Stimulated activated naive CD8-positive, alpha-beta T cell treated with anti-CD3 and anti-CD28 coated beads, Interleukin-15, amount 100 ng/mL, for 72 hours (primary cell): ENCODE data around the gene PSEN1.

Source experiments
- ATAC-seq: fragments of 150-1000 bp; cut with Tn5 transposase; 2 replicates; pipeline ENCODE4 v1.10.0; 2021; ENCODE audit warnings: mild to moderate bottlenecking, moderate library complexity
- DNase-seq, 2 donors: peaks; one replicate each; pipeline ENCODE4 v3.0.0; 2021 to 2022
- H3K27ac Mint-ChIP-seq, 2 donors: one replicate each; pipeline ENCODE4 v1.8.0; 2022; ENCODE audit warnings: mild to moderate bottlenecking in 2 of 2, mixed read lengths in 2 of 2, moderate library complexity in 2 of 2
- H3K27me3 Mint-ChIP-seq: one replicate; pipeline ENCODE4 v1.8.0; 2022; ENCODE audit warnings: mixed read lengths
- H3K4me1 Mint-ChIP-seq: one replicate; pipeline ENCODE4 v1.8.0; 2022; ENCODE audit warnings: mild to moderate bottlenecking, mixed read lengths
- H3K4me3 Mint-ChIP-seq, 2 donors: one replicate each; pipeline ENCODE4 v1.8.0; 2022; ENCODE audit warnings: mild to moderate bottlenecking in 2 of 2, mixed read lengths in 2 of 2, moderate library complexity in 1 of 2
- H3K9me3 Mint-ChIP-seq, 2 donors: one replicate each; pipeline ENCODE4 v1.8.0; 2022; ENCODE audit warnings: mixed read lengths in 2 of 2

Gene PSEN1

DNA sequence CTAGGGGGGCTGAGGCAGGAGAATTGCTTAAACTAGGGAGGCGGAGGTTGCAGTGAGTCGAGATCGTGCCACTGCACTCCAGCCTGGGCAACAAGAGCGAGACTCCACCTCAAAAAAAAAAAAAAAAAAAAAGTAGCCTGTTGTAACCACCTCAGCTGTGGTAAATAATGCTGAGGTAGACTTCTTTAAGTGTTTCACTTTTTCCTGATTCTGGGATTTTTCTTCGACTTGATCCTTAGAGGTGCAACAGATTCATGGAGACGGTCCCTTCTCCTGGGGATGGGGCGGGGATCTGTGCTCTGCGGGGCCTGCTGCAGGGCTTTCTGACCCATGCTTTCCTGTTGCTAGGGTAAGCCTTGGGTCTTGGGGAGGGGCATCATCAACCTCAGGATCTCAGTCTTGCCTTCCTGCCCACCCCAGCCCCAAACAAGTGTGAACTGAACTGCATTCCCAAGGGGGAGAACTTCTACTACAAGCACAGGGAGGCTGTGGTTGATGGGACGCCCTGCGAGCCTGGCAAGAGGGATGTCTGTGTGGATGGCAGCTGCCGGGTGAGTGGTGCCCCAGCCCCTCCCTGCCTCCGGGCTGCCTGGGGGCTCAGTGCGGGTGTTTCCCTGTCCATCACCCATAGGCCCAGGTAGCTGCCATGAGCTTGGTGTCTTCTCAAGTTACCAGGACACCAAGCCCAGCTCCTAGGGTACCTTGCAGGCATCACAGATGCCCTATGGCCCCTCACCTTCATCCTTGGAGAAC, 113.4 kb downstream of the PSEN1 start:
- Mint-ChIP-seq H3K9me3 (no peaks in the 10 kb centered on the region), H3K4me3 (no peak overlapping the region), H3K4me1 (peaks cover 28% of the 10 kb centered on the region), H3K27me3 (peaks cover 26% of the 10 kb centered on the region), H3K27ac (peak overlapping the region in 1 of 2 donors; percentile 35)
- ATAC-seq, result no peak
- no peak for DNase-seq

DNA sequence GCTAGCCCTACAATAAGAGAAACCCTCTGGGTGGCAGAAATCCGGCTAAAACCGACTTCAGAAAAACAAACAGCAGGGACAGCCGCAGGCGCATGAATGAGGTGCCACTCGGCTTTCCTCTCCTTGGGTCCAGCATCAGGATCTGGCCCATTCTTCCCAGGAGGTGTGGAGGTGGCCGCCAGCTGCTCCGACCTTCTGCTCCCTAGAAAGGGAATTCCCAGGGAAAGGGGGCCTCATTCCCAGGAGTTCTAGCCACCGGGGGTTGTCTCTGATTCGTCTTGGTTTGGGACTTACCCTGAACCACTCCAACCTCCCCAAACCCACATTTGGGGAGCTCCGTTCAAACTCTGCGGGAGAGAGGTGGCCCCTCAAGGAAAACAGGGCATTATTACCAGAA, 114.0 kb downstream of the PSEN1 start:
- DNase-seq, result no peak
- no peak for ATAC-seq
- Mint-ChIP-seq H3K4me3 (no peak overlapping the region), H3K4me1 (peaks cover 23% of the 10 kb centered on the region), H3K27ac (no peak overlapping the region), H3K27me3 (peaks cover 20% of the 10 kb centered on the region), H3K9me3 (no peaks in the 10 kb centered on the region)

DNA sequence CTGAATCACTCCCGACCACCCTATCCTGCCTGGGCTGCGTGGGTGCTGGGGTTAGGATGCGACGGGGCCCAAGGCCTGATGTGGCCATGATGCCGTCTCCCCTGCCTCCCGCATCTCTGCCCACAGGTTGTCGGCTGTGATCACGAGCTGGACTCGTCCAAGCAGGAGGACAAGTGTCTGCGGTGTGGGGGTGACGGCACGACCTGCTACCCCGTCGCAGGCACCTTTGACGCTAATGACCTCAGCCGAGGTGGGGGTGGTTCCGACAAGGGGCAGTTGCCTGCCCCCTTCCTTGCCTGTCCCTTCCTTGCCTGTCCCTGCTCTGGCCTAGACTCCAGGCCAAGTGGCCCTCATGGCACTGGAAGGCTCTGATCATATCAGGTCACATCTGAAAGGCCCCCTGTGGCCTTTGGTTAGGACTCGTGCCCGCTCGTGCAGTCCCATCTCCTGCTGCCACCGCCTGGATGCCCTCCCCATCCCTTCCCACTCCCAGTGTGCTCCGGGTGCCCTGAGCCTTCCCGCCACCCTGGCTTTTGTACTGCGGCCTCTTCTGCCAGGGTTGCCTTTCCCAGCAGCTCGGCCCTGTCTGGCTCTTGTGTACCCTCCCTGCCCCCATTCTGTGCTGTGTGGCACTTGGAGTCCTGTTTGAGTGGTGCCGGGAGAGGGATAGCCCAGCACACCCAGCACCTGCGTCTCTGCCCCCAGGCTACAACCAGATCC, 114.6 kb downstream of the PSEN1 start:
- DNase-seq, result no peak
- no peak for ATAC-seq
- Mint-ChIP-seq H3K4me3 (no peak overlapping the region), H3K9me3 (no peaks in the 10 kb centered on the region), H3K27me3 (peaks cover 19% of the 10 kb centered on the region), H3K4me1 (peaks cover 23% of the 10 kb centered on the region), H3K27ac (no peak overlapping the region)

DNA sequence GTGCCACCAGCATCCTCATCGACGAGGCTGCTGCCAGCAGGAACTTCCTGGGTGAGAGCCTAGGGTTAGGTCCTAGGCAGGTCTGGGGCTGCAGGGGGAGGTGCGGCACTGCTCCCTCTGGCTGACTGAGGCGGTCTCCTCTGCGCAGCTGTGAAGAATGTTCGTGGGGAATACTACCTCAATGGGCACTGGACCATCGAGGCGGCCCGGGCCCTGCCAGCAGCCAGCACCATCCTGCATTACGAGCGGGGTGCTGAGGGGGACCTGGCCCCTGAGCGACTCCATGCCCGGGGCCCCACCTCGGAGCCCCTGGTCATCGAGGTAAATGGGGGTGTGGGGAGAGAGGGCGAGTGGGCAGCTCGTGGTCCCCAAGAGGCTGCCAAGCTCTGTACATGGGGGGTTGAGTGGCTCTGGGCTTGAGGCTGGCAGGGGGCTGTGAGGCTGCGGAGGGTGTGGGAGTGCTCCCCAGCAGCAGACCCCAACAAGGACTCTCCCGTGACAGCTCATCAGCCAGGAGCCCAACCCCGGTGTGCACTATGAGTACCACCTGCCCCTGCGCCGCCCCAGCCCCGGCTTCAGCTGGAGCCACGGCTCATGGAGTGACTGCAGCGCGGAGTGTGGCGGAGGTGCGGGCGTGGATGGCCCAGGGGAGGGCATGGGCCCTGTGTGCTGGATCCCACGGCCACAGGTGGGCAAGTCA, 115.4 kb downstream of the PSEN1 start:
- Mint-ChIP-seq H3K4me3 (no peak overlapping the region), H3K9me3 (no peaks in the 10 kb centered on the region), H3K27ac (no peak overlapping the region), H3K27me3 (peaks cover 13% of the 10 kb centered on the region), H3K4me1 (peaks cover 17% of the 10 kb centered on the region)
- ATAC-seq, result peak; percentile 31
- DNase-seq, result no peak

DNA sequence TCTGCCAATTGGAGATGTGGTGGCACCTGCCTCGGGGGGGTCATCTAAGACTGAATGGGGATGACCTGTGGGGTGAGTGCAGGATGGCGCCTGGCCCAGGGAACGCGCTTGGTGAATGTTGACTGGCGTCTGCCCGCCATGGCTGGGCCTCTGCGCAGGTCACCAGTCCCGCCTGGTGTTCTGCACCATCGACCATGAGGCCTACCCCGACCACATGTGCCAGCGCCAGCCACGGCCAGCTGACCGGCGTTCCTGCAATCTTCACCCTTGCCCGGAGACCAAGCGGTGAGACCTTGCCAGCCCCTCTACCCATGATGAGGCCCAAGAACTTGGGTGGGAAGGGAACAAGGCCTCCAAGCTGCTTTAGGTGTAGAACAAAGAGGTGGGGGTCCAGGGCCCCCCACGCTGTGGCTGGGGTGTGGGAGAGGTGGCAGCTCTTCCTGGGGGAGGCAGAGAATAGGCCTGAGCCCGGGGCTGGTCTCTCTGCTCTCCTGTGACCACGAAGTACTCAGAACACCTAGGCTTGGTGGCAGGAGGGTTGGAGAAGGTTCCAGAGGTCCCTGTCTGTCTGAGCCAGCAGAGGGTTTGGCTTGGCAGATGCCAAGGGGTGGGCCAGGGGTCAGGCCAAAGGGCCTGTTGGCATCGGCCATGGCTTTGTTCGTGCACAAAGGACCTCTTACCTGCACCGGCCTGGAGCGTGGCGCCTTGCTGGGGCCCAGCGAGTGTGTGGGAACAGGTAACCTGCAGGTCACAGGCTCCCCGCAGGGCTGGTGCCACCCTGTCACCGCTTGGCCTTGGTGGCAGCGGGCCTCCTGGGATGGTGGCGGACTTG, 116.4 kb downstream of the PSEN1 start:
- no peak overlapping the region for H3K4me3 Mint-ChIP-seq
- DNase-seq, result no peak
- H3K9me3 Mint-ChIP-seq, result no peaks in the 10 kb centered on the region
- ATAC-seq, result no peak
- peaks cover 6% of the 10 kb centered on the region for H3K4me1 Mint-ChIP-seq
- peaks cover 3% of the 10 kb centered on the region for H3K27me3 Mint-ChIP-seq
- H3K27ac Mint-ChIP-seq, result no peak overlapping the region

DNA sequence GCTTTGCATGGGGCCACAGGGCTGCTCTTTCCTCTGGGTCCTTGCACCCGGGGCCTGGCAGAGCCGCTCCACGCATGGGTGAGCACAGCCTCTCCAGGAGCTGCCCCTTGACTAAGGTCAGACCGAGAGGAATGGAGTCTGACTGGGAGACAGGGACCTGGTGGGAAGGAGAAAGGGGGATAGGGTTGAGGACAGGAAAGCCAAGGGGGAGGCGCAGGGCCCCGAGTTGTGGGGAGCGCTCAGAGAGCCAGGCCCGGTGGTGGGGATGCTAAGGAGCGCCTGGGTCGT, 117.0 kb downstream of the PSEN1 start:
- Mint-ChIP-seq H3K27me3 (no peaks in the 10 kb centered on the region), H3K4me3 (no peak overlapping the region), H3K9me3 (no peaks in the 10 kb centered on the region), H3K27ac (no peak overlapping the region), H3K4me1 (peaks cover 6% of the 10 kb centered on the region)
- ATAC-seq, result no peak
- no peak for DNase-seq

DNA sequence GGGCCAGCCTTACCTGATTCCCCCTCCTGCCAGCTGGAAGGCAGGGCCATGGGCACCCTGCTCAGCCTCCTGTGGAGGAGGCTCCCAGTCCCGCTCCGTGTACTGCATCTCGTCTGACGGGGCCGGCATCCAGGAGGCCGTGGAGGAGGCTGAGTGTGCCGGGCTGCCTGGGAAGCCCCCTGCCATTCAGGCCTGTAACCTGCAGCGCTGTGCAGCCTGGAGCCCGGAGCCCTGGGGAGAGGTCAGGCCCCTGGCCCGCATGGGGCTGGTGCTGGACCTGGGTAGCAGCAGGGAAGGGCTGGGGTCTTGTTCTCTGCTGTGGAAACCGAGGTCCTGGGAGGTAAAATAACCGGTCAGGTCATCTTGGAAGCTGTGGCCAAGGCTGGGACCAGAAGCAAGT, 117.4 kb downstream of the PSEN1 start:
- H3K27ac Mint-ChIP-seq, result no peak overlapping the region

DNA sequence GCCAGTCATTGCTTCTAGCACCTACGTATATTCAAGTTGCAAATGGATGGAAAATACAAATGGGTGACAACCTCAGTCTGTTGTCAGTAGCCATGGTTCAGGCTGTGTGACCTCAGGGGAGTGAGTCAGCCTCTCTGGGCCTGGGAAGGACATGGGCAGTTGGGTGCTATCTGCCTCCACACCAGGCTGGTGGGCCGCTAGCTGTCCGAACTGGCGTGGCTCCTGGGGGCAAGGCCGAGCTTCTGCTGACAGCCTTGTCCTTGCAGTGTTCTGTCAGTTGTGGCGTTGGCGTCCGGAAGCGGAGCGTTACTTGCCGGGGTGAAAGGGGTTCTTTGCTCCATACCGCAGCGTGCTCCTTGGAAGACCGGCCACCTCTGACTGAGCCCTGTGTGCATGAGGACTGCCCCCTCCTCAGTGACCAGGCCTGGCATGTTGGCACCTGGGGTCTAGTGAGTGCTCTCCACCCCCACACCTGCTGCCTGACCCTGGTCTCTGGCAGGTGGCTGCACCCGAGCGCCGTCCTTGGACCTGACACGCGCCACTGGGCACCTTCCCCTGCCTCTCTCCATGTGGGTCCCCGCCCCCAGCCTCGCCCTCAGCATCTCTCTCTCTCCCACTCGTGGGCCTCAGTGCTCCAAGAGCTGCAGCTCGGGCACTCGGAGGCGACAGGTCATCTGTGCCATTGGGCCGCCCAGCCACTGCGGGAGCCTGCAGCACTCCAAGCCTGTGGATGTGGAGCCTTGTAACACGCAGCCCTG, 118.1 kb downstream of the PSEN1 start:
- no peak for DNase-seq
- H3K27me3 Mint-ChIP-seq, result no peaks in the 10 kb centered on the region
- peaks cover 7% of the 10 kb centered on the region for H3K4me1 Mint-ChIP-seq
- H3K4me3 Mint-ChIP-seq, result no peak overlapping the region
- no peak for ATAC-seq
- no peak overlapping the region for H3K27ac Mint-ChIP-seq
- no peaks in the 10 kb centered on the region for H3K9me3 Mint-ChIP-seq

More for the DNA sequence above, 117.4 kb downstream of the PSEN1 start:
- DNase-seq (no peak), ATAC-seq (peak; percentile 6)
- H3K4me1 Mint-ChIP-seq, result peaks cover 7% of the 10 kb centered on the region
- H3K27me3 Mint-ChIP-seq, result no peaks in the 10 kb centered on the region
- no peak overlapping the region for H3K4me3 Mint-ChIP-seq
- H3K9me3 Mint-ChIP-seq, result no peaks in the 10 kb centered on the region

DNA sequence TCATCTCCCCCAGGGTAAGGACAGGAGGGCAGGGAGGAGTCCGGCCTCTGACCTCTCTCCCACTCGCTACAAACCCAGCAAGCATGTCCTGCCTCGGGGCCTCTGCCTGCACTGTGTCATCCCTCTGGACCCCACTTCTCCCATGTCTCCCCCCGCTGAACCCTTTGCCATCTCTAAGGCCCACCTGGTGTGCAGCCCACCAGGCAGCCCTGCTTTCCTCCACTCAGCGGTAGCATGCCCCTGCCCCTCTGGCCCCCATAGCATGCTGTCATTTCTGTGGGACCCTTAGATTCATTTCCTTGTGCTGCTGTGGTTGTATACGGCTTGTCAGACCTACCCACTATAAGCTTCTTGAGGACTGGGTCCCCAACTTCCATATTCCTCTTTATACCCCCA, 118.7 kb downstream of the PSEN1 start:
- no peaks in the 10 kb centered on the region for H3K9me3 Mint-ChIP-seq
- ATAC-seq, result no peak
- H3K27me3 Mint-ChIP-seq, result peaks cover 4% of the 10 kb centered on the region
- no peak for DNase-seq
- H3K4me3 Mint-ChIP-seq, result no peak overlapping the region
- peaks cover 7% of the 10 kb centered on the region for H3K4me1 Mint-ChIP-seq
- no peak overlapping the region for H3K27ac Mint-ChIP-seq

DNA sequence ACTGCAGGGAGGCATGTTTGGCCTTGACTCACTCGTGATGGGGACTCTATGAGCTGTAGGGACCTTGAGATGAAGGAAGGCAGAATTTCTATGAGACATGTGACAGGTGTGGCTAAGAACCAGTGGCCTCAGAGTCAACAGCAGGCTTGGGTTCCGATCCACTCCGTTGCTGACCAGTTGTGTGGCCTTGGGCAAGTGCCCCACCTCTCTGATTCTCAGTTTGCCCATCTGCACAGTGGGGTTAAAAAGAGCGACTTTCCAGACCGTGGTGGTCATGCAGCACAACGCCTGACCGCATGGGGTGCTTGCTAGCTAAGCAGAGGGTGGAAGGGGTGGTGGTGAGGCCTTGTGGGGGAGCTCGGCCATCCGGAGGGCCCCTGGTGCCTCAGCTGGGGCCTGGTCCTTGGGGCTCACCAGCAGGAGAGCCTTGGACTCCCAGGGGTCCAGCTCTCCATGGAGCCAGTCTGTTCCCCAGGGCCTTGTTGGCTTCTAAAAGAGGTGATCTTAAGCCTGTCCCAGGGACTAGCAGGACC, 119.5 kb downstream of the PSEN1 start:
- Mint-ChIP-seq H3K9me3 (no peaks in the 10 kb centered on the region), H3K4me3 (no peak overlapping the region), H3K27ac (peak overlapping the region in 1 of 2 donors; percentile 1)

DNA sequence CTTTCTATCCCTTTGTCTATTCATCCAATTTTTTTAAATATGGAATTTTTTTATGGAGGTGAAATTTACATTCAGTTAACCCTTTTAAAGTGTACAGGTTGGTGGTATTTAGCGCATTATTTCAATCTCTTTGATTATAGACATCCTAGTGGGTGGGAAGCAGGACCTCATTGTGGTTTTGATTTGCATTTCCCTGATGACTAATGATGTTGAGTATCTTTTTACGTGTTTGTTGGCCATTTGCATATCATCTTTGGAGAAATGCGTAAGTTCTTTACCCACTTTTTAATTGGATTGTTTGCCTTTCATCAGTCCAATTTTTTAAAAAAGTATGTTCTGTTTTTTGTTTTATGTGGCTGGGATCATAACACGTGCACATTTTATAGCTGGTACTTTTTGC, 121.8 kb downstream of the PSEN1 start:
- Mint-ChIP-seq H3K4me3 (no peak overlapping the region), H3K9me3 (no peaks in the 10 kb centered on the region), H3K4me1 (peaks cover 7% of the 10 kb centered on the region), H3K27ac (no peak overlapping the region), H3K27me3 (peaks cover 19% of the 10 kb centered on the region)
- ATAC-seq, result no peak
- DNase-seq, result no peak

More for the DNA sequence above, 119.5 kb downstream of the PSEN1 start:
- Mint-ChIP-seq H3K4me1 (peaks cover 7% of the 10 kb centered on the region), H3K27me3 (peaks cover 10% of the 10 kb centered on the region)
- no peak for ATAC-seq
- DNase-seq, result no peak

DNA sequence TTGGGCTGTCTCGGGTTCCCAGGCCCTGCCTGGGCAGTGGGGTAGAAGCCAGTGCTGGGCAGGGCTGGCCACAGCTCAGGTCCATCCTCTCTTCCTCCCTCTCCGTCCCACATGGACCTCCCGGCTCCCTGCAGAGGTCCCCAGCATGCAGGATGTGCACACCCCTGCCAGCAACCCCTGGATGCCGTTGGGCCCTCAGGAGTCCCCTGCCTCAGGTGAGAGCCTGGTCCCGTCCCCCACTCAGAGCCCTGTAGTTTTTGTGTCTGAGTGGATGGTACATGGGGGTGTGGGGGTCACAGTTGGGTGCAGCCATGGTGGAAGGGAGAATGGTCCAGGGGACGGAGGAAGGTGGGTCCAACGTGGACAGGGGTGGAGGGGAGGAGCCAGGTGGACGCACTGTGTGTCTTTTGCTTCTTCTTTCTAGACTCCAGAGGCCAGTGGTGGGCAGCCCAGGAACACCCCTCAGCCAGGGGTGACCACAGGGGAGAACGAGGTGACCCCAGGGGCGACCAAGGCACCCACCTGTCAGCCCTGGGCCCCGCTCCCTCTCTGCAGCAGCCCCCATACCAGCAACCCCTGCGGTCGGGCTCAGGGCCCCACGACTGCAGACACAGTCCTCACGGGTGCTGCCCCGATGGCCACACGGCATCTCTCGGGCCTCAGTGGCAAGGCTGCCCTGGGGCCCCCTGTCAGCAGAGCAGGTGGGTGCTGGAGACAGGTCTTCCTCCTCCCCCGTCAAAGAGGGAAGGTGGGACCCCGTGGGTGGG, 122.7 kb downstream of the PSEN1 start:
- DNase-seq (no peak), ATAC-seq (peak; percentile 6)
- Mint-ChIP-seq H3K4me1 (peaks cover 7% of the 10 kb centered on the region), H3K9me3 (no peaks in the 10 kb centered on the region), H3K27ac (no peak overlapping the region), H3K27me3 (peaks cover 24% of the 10 kb centered on the region), H3K4me3 (no peak overlapping the region)

DNA sequence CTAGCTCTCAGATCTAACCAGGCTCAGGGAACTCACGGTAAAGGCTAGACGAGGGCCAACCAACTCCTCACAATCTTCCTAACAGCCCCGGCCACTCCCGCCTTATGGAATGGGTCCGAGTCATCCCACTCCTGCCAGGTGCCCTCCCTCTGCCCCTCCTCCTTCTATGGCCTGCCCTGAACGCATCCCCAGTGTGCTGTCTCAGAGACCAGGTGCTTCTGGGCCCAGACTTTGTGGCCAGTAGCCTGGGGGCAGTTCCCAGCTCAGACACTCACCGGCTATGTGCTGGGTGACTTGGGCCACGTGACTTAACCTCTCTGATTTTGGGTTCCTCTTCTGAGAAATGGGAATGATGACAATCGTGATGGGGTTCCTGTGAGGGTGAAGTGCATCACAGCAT, 123.5 kb downstream of the PSEN1 start:
- H3K9me3 Mint-ChIP-seq, result no peaks in the 10 kb centered on the region
- H3K27me3 Mint-ChIP-seq, result peaks cover 32% of the 10 kb centered on the region
- no peak overlapping the region for H3K4me3 Mint-ChIP-seq
- DNase-seq (no peak), ATAC-seq (no peak)
- H3K27ac Mint-ChIP-seq, result no peak overlapping the region
- peaks cover 7% of the 10 kb centered on the region for H3K4me1 Mint-ChIP-seq

DNA sequence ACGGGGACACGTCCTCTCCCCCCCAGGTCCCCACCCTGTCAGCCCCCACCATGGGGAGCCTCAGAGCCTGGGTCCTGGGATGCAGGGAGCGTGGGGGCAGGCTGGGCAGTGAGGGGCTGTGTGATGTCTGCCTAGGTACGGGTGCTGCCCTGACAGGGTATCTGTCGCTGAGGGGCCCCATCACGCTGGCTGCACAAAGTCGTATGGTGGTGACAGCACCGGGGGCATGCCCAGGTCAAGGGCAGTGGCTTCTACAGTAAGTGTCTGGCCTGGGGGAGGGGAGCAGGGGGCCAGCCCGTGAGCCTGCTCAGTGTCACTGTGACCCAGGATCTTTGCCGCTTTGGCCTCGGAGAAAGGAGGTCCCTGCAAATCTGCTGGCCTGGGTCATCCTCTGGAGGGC, 124.3 kb downstream of the PSEN1 start:
- Mint-ChIP-seq H3K27me3 (peaks cover 40% of the 10 kb centered on the region), H3K4me3 (no peak overlapping the region), H3K9me3 (no peaks in the 10 kb centered on the region), H3K27ac (no peak overlapping the region), H3K4me1 (peaks cover 7% of the 10 kb centered on the region)
- ATAC-seq (no peak), DNase-seq (no peak)
